Parathyroid adenoma (tissue), 2 donors: ENCODE measurements around the gene DNASE1L2.
A peak's percentile ranks its signal among the peaks of the same experiment; 100 is the strongest.

Experiments used
- H2AFZ ChIP-seq: fragments of 300-600 bp; sonication (generic); one replicate; pipeline ENCODE4 v1.7.0; 2017; ENCODE audit warnings: antibody characterized with exemption, mild to moderate bottlenecking
- H3K27ac ChIP-seq: fragments of 300-600 bp; sonication (generic); one replicate; pipeline ENCODE4 v1.7.0; 2017
- H3K27me3 ChIP-seq: fragments of 300-600 bp; sonication (generic); one replicate; pipeline ENCODE4 v1.7.0; 2017; ENCODE audit warnings: low read length; ENCODE audit not compliant: control insufficient read depth, insufficient read depth
- H3K36me3 ChIP-seq: fragments of 300-600 bp; sonication (generic); one replicate; pipeline ENCODE4 v1.7.0; 2017; ENCODE audit warnings: low read length; ENCODE audit not compliant: control insufficient read depth, insufficient read depth
- H3K4me1 ChIP-seq: fragments of 300-600 bp; sonication (generic); one replicate; pipeline ENCODE4 v1.7.0; 2017; ENCODE audit warnings: control low read depth
- H3K4me2 ChIP-seq: fragments of 300-600 bp; sonication (generic); one replicate; pipeline ENCODE4 v1.7.0; 2017; ENCODE audit warnings: low read length
- H3K4me3 ChIP-seq: fragments of 300-600 bp; sonication (generic); one replicate; pipeline ENCODE4 v1.7.0; 2017; ENCODE audit warnings: low read depth, low read length
- H3K79me2 ChIP-seq: fragments of 300-600 bp; sonication (generic); one replicate; pipeline ENCODE4 v1.7.0; 2017; ENCODE audit warnings: control low read depth
- H3K9ac ChIP-seq: fragments of 300-600 bp; sonication (generic); one replicate; pipeline ENCODE4 v1.7.0; 2017; ENCODE audit warnings: mild to moderate bottlenecking
- H3K9me3 ChIP-seq: fragments of 300-600 bp; sonication (generic); one replicate; pipeline ENCODE4 v1.7.0; 2017; ENCODE audit warnings: low read length; ENCODE audit not compliant: control insufficient read depth
- CTCF ChIP-seq: fragments of 300-600 bp; sonication (generic); IDR thresholded peaks from one replicate; pipeline ENCODE4 v1.7.0; 2017; ENCODE audit warnings: antibody characterized with exemption, mild to moderate bottlenecking
- donor health status: primary hyperparathyroidism.

Gene DNASE1L2

GRCh38 chr16:2236337-2237101 is at the start of gene DNASE1L2:
Gene DNASE1L2, plus strand, starts transcription at chr16:2236444. Its CDS starts 373 bp downstream, at chr16:2236817.
- Histone ChIP-seq H3K9me3 (no peaks in the 10 kb centered on the region), H3K4me3 (no peak within 1 kb of the TSS), H3K27me3 (no peaks in the 10 kb centered on the region), H3K4me2 (peak within 1 kb of the TSS; percentile 47), H3K79me2 (no peaks in the 10 kb centered on the region), H3K36me3 (no peaks in the 10 kb centered on the region), H3K27ac (no peak within 1 kb of the TSS), H3K4me1 (no peaks in the 10 kb centered on the region), H3K9ac (no peak within 1 kb of the TSS), H2AFZ (no peak within 1 kb of the TSS)
- TF ChIP-seq CTCF = no peak

DNA sequence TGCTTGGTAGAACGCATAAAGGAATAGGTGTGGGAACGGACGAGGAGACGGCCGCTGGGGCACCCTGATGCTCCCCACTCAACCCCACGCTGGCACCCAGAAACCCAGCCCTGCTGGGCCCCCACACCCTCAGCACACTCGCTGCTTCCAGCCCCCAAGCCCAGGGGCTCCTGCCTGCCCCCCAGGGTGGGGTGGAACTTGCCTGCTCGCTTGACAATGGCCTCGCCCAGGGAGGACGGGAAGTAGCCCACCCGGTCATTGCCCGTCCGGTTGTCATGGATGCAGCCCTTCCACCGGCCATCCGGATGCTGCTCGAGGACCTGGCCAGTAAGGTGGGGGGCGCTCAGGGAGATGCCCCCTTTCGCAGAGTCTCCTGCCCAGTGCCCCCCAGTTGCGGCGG is 49.7 kb upstream of the DNASE1L2 start:
- H3K27ac ChIP-seq = no peak overlapping the region
- H2AFZ ChIP-seq = no peak overlapping the region
- no peak overlapping the region for H3K4me2 ChIP-seq
- no peaks in the 10 kb centered on the region for H3K4me1 ChIP-seq
- H3K79me2 ChIP-seq = no peaks in the 10 kb centered on the region
- H3K27me3 ChIP-seq = no peaks in the 10 kb centered on the region
- H3K36me3 ChIP-seq = no peaks in the 10 kb centered on the region
- H3K9me3 ChIP-seq = no peaks in the 10 kb centered on the region
- no peak overlapping the region for H3K4me3 ChIP-seq
- no peak for TF ChIP-seq CTCF
- H3K9ac ChIP-seq = no peak overlapping the region

- no peaks in the 10 kb centered on the region for H3K4me1 ChIP-seq
- H3K27ac ChIP-seq = no peak overlapping the region
- no peak overlapping the region for H2AFZ ChIP-seq
- no peak overlapping the region for H3K4me3 ChIP-seq
- no peak overlapping the region for H3K4me2 ChIP-seq
- no peaks in the 10 kb centered on the region for H3K79me2 ChIP-seq
- no peaks in the 10 kb centered on the region for H3K9me3 ChIP-seq
- no peak overlapping the region for H3K9ac ChIP-seq
- no peaks in the 10 kb centered on the region for H3K27me3 ChIP-seq
- TF ChIP-seq CTCF = no peak
- no peaks in the 10 kb centered on the region for H3K36me3 ChIP-seq
These were observed 49.0 kb upstream of the DNASE1L2 start for GRCh38 chr16:2187212-2187611.

GRCh38 chr16:2188395-2188794 is 47.8 kb upstream of the DNASE1L2 start:
- Histone ChIP-seq H3K4me1 (no peaks in the 10 kb centered on the region), H3K79me2 (no peaks in the 10 kb centered on the region), H3K36me3 (no peaks in the 10 kb centered on the region), H3K9me3 (no peaks in the 10 kb centered on the region), H2AFZ (no peak overlapping the region), H3K4me2 (no peak overlapping the region), H3K9ac (no peak overlapping the region), H3K27ac (no peak overlapping the region), H3K4me3 (no peak overlapping the region), H3K27me3 (no peaks in the 10 kb centered on the region)
- TF ChIP-seq CTCF = no peak
